ENCODE results near the gene MOB1A.

MOB1A gene

DNA sequence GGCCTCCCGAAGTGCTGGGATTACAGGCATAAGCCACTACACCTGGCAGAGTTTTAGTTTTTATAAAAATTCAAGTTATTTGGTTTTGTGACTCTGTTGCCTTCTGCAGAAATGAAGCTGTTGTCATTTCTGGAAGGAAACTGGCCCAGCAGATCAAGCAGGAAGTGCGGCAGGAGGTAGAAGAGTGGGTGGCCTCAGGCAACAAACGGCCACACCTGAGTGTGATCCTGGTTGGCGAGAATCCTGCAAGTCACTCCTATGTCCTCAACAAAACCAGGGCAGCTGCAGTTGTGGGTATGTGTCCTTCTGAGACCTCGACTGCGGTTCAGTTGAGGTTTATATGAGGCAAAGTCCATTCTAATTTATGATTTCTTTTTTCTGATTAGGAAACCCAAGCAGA is 26.9 kb upstream of the MOB1A start:
- TF ChIP-seq, protein P1, sequence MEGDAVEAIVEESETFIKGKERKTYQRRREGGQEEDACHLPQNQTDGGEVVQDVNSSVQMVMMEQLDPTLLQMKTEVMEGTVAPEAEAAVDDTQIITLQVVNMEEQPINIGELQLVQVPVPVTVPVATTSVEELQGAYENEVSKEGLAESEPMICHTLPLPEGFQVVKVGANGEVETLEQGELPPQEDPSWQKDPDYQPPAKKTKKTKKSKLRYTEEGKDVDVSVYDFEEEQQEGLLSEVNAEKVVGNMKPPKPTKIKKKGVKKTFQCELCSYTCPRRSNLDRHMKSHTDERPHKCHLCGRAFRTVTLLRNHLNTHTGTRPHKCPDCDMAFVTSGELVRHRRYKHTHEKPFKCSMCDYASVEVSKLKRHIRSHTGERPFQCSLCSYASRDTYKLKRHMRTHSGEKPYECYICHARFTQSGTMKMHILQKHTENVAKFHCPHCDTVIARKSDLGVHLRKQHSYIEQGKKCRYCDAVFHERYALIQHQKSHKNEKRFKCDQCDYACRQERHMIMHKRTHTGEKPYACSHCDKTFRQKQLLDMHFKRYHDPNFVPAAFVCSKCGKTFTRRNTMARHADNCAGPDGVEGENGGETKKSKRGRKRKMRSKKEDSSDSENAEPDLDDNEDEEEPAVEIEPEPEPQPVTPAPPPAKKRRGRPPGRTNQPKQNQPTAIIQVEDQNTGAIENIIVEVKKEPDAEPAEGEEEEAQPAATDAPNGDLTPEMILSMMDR (IDR thresholded peaks at IDR 0.05; ENCODE audit: insufficient read depth, low read depth, low read length, missing control alignments): no peak
- DNase-seq (ENCODE audit: low read depth): peak; percentile 61
- H3K4me3 ChIP-seq (ENCODE audit: low read depth, low read length): peak overlapping the region; percentile 1

DNA sequence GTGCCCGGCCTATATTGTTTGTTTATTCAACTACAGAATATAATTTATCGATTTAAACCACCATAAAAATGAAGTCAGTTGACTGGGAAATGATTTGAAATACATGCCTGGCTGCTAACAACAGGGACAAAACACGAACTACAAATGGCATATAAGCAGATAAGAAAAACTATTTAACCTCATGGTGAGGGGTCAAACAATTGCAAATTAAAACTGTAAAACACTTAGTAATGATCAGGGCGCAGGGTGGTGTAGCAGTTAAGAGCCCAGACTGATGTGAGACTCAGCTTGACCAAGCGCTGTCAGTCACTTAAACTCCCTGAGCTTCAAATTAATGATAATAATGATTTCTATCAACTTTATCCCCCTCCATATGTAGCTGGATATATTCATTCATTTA is 26.4 kb upstream of the MOB1A start:
- H3K4me3 ChIP-seq (ENCODE audit: low read depth, low read length): peak overlapping the region; percentile 1
- DNase-seq (ENCODE audit: low read depth): no peak
- TF ChIP-seq, protein P1 (IDR thresholded peaks at IDR 0.05; ENCODE audit: insufficient read depth, low read depth, low read length, missing control alignments): no peak

DNA sequence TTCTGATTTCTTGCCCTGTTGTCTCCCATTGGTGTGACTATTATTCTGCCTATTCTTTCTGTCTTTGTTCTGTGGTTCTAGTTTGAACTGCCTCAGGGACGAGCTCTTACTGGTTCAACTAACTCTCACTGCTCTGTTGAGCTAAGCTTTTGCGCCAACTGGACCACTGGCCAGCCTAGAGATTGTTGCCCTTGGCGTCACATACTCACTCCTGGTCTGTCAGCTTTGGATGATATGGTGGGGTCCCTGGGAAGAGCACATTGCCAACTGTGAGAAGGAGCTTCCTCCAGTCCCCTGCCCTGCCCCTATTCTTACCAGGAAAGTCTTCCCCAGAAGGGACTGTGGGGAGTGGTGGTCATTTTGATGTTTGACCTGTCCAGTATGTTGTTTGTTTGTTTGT is 25.8 kb upstream of the MOB1A start:
- no peak for DNase-seq (ENCODE audit: low read depth)
- no peak overlapping the region for H3K4me3 ChIP-seq (ENCODE audit: low read depth, low read length)
- TF ChIP-seq, protein P1 (IDR thresholded peaks at IDR 0.05; ENCODE audit: insufficient read depth, low read depth, low read length, missing control alignments): no peak

DNA sequence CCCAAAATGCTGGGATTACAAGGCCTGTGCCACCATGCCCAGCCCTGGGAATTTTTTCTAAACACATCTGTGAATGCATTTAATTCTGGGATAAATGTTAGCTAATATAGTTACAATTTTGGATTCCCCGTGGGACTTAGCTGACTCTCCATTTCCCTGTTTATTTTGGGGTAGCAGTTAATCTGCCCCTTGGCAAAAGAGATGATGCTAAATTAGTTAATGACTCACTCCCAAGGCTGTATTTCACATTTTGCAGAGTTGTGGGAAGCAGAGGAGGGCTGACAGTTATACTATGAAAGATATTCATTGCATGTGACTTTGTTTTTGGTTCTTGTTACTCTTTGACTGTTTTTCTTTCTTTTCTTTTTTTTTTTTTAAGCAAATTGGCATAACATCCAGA is 22.9 kb upstream of the MOB1A start:
- TF ChIP-seq, protein P1 (IDR thresholded peaks at IDR 0.05; ENCODE audit: insufficient read depth, low read depth, low read length, missing control alignments): no peak
- DNase-seq (ENCODE audit: low read depth): no peak
- H3K4me3 ChIP-seq (ENCODE audit: low read depth, low read length): no peak overlapping the region

DNA sequence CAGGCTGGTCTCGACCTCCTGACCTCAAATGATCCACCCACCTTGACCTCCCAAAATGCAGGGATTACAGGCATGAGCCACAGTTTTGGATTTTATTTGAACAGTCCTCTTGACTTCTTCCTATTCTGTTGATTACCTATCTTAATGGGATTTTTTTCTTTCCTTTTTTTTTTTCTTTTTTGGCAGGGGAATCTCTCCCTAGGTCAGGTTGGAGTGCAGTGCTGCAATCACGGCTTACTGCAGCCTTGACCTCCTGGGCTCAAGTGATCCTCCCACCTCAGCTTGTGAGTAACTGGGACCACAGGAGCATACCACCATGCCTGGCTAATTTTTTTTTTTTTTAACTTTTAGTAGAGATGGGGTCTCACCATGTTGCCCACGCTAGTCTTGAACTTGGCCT is 22.5 kb upstream of the MOB1A start:
- 0 out of 2 replicates have a peak overlapping the region, but pooled peaks have one; percentile 3 for H3K4me3 ChIP-seq (ENCODE audit: low read depth, low read length)
- TF ChIP-seq, protein P1 (IDR thresholded peaks at IDR 0.05; ENCODE audit: insufficient read depth, low read depth, low read length, missing control alignments): no peak

DNA sequence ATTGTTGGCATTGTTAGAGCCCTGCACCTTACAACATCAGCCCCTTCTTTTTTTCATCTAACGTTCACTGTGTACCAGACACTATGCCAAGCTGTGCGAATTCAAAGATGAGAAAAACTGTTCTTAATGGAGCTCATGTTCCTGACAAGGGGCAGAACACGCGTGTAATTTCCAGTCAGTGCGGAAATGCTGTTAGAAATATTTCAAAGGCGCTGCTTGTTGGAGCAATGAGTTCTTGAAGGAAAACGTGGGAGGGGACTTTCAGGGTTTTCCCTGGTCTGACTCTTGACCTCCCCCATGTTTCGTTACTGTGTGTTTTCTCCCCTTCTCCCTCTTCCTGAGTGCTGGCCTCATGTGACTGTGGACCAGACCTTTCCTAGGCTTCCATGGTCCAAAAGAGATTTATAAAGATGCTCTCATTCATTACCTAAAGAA is 21.2 kb upstream of the MOB1A start:
- H3K4me3 ChIP-seq (ENCODE audit: low read depth, low read length): peak overlapping the region; percentile 97
- no peak for DNase-seq (ENCODE audit: low read depth)
- TF ChIP-seq, protein P1 (IDR thresholded peaks at IDR 0.05; ENCODE audit: insufficient read depth, low read depth, low read length, missing control alignments): no peak

More for the DNA sequence above, 22.5 kb upstream of the MOB1A start:
- no peak for DNase-seq (ENCODE audit: low read depth)

DNA sequence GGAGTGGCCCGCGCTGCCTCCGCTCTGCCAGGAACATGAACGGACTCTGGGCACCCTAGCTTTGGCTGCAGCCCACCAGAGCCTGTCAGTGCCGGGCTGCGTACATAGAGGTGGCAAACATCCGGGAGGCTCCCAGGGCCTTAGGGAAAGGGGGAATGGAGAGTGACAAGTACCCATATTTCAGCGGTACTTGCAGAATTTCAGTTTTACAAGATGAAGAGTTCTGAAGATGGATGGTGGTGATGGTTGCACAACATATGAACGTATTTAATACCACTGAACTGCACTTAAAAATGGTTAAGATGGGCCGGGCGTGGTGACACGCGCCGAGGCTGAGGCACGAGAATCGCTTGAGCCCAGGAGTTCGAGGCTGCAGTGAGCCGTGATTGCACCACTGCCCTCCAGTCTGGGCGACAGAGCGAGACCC is 20.6 kb upstream of the MOB1A start:
- TF ChIP-seq, protein P1 (IDR thresholded peaks at IDR 0.05; ENCODE audit: insufficient read depth, low read depth, low read length, missing control alignments): no peak
- H3K4me3 ChIP-seq (ENCODE audit: low read depth, low read length): peak overlapping the region; percentile 97
- DNase-seq (ENCODE audit: low read depth): no peak
